ENCODE data around the gene DCAF8L2. TPM values are rescaled to one million over a fixed set of nuclear protein-coding genes. Genes with fewer than 3 reads are reported as not detected.

DCAF8L2 gene
- total RNA-seq = not detected in 2 replicates

DNA sequence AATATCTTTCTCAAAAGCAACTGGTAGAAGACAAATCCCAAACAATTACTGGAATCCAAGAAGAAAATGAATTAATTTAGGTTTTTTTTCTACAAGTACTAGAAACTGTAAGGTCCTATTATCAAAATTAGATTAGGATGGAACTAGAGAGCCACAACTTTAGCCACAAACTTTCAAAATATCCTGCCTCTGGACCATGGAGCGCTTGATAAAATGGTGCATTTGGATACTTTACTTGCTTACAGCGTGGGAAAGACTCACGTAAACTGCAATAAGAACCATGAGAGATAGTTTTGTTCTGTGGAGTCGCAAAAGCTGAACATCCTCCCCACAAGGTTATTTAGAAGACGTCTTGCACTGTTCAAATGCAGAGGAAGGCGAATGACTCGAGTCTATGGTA is at the start of gene DCAF8L2:
Gene DCAF8L2, plus strand, starts transcription at position 301 of the 400 bp plus-strand sequence. CDS start 156,552 bp downstream, outside the sequence.

Other genes starting within 250 kb of the DCAF8L2 start
- not detected in 2 replicates for gene PPP4R3C, start 127.0 kb upstream of the DCAF8L2 start, total RNA-seq
- not detected in 2 replicates for gene MAGEB10, start 217.6 kb downstream of the DCAF8L2 start, total RNA-seq

Data from bronchus fibroblast of lung (primary cell).